NCI-H446 treated with DMSO at 0.1 percent for 48 hours (cell line): Measurements from ENCODE around the gene NRXN3.

Experiments used
- DNase-seq: peaks from one replicate; lab custom pipeline; 2025; lab: John Stamatoyannopoulos, UW

The NRXN3 gene

DNA sequence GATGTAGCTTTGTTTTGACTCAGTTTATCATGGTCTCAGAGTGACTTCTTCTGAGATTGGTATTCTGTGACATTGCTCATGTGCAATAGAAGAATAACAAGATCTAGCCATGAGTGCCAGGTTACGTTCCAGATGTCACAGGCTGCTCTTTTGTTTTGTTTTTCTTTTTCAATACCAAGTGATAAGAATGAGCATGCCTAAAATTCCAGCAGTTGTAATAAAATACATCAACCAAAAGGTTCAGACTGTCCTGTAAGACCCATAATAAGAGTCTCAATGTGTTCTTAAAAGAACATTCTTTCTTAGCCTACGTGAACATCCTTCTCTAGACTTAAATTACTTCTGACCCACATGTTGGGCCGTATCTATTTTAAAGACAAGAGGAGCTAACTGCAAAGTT is 1371.9 kb downstream of the NRXN3 start:
- no peak for DNase-seq

DNA sequence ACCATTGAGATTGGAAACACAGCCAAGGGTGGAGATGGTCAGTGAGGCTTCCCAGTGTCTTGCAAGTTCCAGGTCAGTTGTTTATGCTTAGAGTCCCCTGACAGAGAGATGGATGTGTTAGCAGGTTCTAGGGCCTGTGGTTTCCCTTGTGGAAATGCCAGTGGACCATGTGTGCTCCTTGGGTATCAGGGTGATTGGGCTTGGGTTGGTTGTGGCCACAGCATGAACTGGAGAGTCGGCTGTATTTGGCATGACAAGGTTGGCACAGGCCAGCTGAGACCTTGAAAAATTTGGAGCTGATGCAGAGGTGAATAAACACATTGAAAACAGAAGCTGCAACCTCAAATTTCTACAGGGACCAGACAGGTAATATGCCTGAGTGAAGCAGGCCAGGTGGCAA is 1373.2 kb downstream of the NRXN3 start:
- no peak for DNase-seq

DNA sequence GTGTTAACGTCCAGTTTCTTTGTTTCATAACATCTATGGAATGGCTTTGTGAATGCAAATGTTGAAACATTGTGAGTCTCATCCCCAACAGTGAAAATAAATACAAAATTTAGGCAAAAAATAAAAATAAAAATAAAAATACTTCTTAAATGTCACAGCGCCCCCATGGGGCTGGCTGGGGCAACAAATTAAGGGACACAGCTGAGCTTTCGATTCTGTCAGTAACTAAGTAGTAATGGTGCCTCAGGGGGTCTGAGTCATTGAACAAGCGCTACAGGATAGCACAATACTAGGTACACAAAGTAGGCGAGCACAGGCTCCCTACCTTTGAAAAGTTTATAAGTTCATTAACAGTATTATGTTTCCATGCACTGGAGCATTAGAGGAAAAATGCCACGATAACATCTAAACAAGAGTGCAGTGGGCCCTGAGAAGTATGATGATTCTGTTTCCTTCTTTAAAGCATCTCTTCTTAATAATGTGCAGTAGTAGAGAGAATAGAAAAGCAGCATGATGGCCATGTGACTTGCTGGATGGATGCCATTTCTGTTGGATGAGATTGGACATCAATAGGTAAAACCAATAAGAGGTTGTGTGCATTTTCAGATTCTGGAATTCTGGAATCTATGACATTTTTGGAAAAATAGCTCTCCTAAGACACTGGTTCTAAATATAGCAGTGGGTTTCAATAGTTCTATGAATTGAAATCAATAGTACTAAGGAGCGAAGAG is 1374.0 kb downstream of the NRXN3 start:
- DNase-seq = no peak

DNA sequence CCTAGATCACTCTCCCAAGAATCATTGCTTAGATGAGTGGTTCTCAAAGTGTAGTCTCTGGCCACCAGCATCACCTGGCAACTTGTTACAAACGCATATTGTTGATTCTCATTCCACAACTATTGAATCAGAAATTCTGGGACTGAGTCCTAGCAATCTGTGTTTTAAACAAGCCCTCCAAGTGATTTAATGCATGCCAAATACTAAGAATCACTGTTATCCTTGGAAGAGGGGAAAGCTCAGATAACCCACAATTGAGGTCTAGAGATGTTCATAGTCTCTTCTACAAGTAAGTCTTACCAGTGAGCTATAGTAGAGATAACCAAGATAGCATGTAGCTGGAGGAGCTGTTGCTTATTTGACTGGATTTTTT is 1374.5 kb downstream of the NRXN3 start:
- peak; percentile 63 for DNase-seq

DNA sequence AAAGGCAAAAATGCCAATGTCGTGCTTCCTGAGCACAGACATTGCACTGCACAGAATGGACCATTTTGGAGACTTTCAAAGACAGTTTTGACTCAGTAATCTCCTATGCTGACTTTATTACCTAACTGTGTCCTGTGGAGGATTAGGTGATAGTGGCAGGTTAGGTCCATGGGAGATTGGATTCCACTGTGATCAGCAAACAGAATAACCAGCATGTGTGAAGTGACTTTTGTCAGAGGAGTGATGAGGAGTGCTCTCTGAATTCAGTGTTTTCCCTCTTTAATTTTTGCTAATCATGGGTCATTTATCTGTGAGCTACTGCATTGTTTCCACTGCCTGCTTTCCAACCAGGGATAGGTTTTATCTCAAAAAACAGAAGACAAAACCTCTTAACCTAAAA is 1378.7 kb downstream of the NRXN3 start:
- no peak for DNase-seq

DNA sequence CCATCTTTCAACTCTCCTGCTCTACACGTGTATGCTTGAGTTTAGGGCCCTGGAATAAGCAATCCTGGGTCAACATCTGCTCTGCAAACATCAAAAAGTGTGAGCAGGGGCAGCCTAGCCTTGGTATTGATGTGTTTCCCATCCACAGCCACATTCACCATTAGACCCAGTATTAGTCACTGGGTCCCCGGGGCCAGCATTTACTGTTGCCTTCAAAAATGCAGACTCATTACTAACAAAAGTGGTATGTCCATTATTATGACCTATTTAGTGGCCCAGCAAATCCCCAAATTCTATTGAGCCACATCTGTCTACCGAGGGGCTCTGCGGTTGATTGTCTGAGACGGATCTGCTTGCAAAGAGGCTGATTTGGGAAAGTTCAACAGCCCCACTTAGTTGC is 1379.3 kb downstream of the NRXN3 start:
- DNase-seq = no peak

DNA sequence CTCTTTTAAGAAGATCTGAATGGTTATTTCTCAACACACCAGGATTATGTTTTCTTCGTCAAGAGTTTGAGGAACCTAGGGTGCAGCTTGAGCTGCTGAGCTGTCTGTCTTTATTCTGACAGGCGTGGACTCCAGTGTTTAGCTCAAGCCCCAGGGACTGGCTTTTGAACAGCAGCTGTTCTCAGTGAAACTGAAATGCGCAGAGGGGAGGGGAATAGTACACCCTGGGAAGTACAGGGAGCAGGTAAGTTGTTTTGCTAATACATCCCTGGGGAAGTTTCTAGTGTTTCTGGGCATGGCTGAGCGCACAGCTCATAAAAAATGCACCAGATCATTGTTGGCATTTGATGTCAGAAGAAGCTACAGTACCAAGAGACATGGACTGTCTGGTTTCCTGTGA is 1381.3 kb downstream of the NRXN3 start:
- DNase-seq = no peak

DNA sequence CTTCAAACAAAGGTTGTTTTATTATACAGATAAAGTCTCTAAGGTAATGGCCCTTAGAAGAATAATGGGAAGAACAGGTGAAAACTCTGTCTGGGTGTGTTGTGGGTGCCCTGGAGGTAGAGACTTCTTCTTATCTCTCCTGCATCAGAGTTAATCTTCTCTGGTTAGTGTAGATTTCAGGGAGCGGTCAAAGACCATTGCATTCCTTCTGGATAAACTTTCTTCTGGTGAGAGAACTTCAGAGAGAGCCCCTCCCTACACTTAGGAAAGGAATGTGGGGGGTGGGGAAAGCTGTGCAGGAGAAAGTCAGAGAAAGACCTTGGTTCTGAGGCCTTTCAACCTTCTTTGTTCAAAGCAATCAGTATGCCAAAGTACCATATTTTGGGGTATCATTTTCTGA is 1382.6 kb downstream of the NRXN3 start:
- DNase-seq = no peak

DNA sequence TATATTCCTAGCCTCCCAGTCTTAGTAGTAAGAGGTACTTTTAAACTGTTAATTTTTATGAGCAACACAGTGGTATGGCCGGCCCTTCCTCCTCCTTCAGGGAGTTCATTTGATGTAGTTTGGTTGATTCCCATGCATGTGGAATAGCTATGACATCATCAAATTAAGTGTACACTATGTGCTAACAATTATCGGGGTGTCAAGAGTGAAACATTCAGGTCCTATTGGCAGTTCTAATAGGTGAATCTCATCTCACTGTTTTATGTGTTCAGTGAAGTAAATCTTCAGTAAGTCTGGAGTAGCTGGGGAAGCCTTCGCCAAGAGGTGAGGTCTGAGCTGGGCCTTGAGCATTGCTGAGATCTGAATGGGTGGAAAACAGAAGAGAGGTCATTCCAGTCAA is 1384.6 kb downstream of the NRXN3 start:
- no peak for DNase-seq

DNA sequence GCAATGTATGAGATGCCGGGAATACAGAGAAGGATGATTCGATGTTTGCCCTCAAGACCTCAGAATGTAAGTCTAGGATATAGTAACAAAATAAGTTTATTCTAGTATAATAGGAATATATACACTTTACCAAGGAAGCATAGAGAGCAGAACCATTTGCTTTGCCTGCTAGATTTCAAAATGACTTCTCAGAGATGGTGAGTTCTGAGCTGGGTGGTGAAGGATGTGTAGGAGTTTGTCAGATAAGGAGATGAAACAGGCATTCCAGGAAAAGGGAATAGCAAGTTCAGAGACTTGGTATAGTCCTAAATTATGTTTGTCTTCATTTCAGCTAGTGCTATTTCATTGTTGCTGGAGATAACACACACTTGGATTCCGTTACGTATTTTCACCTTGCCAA is 1385.3 kb downstream of the NRXN3 start:
- no peak for DNase-seq

DNA sequence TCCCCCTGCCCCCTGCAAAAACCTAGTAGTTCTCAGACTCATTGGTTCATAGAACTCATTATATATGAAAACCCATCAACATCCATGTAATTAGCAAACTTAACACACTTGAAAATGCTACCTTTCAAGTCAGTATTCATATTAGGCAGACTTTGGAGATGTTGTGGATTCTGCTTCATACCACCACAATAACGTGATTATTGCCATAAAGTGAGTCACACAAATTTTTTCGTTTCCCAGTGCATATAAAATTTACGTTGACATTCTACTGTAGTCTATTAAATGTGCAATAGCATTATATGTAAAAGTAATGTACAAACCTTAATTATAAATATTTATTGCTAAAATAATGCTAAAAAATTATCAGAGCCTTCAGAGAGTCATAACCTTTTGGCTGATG is 1387.1 kb downstream of the NRXN3 start:
- DNase-seq = no peak

DNA sequence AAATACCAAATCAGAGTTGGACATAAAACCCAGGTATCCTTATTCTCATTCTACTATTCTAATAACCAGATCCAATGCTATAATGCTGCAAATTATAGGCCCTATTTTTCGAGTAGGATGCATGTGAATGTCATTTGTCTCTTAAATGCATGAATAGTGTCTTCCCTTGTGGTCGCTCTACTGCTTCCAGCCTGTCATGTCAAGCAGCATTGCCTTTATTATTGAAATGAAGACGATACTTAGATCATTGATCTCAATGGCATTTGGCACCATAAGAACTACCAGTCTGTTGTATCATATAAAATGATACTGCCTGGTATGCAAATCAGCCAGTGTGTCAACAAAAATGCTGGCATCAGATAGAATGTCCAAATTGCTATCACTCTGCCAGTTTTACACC is 1392.0 kb downstream of the NRXN3 start:
- DNase-seq = no peak

DNA sequence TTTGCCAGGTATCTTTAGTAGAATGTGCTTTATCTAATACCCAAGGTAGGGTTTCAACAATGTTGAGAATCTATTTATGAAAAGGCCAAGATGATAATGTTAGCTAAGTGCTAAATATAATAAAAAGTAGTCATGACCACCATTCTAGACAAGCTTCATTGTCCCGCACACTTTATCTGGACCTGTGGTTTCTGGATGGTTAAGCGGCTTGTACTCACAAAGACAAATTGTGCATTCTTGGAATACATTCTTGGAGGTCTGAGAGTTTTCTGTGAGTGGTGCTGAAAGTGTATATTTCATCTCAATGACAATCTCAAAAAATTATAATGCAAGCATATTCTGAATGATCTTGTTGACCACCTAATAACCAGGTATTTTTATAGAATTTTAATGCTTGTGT is 1394.2 kb downstream of the NRXN3 start:
- DNase-seq = no peak

DNA sequence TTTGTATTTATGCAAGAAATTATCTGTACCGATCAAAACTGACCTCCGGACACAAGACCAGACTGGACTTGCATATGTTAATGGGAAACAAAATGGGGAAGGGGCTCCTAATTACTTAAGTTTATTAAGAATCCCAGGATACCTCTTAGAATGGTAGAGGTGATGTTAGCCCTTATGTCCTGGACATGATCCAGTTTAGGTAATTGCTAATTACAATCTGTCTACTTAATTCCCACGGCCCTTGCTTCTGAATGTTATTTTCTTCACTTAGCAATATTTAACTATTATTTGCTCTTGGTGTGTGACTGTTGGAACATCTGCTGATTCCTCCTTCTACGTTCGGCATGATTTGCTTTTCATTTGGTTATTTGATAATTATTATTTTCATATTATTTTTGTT is 1397.1 kb downstream of the NRXN3 start:
- peak; percentile 46 for DNase-seq

DNA sequence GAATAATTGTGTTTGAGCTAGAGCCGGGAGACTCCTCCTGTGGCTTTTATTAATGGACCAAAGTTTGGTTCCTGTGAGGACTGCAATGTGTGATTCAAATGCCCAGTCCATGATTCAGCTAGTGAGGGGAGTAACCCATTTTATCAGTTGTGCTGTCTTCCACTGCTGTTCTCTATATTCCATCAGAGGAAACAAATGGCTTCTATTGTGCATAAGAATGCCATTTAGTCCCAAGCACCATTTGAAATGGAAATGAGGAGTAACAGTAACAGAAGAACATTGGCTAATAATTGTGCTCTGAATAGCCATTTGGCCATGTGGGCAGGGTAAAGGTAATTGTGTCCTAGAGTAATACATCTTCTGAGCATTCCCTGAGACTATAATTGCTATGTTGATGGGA is 1398.4 kb downstream of the NRXN3 start:
- no peak for DNase-seq

DNA sequence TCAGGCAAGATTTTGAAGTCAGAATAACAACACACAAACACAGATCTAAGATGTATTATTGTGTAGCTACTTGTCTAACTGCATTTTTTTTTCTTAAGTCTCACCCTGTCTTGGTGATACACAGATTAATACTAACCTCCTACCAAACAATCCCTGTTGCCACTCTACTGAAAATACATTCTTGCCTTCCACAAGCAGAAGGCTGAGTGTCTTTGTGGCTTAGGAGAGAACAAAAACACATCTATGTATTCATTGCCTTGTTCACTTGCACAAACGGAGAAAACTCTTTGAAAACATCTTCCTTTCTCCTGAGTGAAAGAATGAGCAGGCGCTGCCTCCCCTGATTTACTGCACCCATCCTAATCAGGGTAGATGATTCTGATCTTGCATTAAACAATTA is 1398.9 kb downstream of the NRXN3 start:
- DNase-seq = no peak

DNA sequence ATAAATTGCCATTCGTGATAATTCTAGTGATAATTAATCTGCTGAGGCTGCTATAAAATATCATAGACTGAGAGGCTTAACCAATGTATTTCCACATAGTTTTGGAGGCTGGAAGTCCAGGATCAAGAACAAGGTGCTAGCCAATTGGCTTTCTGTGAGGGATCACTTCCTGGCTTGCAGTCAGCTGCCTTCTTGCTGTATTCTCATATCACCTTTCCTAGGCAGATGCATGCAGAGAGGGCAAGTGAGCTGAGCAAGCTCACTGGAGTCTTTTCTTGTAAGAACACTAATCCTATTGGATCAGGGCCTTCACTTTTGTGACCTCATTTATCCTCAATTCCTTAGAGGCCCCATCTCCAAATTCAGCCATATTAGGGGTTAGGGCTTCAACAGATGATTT is 1400.5 kb downstream of the NRXN3 start:
- DNase-seq = no peak

DNA sequence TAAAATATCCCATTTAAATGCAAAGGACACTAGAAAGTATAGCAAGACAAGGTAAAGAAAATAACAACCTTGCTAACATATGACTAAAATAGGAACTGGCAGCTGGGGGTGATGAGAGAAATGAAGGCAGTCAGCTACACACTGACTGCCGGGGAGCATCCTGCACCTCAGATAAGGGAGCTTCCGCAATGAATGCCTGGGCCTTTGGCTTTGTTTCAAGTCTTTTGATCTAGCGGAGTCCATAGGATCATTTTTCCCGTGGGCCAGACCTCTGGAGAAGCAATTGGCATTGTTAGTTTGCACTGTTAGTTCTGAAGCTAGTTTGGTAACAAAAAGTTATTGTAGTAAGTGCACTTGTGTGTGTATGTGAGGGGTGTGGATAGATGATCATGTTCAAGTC is 1401.2 kb downstream of the NRXN3 start:
- no peak for DNase-seq

DNA sequence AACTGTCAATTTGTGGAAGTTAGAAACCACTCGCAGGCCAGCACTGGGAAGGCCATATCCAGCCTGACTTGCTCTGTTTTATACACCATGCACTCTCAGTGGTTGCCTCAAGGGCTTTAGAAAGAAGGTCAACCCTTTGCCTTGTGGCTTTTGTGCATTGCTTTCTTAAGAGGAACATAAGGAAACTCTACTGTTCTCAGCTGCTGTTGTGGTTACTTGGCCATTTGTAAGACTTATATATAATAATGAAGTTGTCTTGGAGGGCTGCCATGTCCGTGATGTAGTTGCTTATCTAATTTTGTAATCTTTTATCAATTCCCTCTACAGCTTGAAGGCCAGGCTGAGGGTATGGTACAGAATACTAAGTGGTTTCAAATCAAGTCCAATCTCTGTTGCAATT is 1403.3 kb downstream of the NRXN3 start:
- no peak for DNase-seq

DNA sequence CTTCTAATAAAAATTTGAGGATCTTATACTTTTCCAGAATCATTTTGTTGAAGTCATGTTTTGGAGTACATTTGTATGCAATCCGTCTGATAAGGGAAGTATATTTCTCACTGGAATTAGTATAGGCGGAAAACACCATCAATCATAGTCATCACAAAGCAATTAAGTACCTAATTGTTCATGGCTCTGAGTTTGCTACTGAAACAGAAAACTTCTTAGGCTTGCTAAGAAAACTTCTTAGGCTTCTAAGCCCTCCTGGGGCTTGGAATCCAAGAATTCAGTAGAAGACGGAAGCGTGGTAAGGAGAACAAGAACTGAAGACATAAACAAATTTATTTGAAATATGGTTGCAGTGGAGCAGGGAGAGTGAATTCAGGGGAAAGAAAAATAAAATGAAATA is 1404.9 kb downstream of the NRXN3 start:
- no peak for DNase-seq

DNA sequence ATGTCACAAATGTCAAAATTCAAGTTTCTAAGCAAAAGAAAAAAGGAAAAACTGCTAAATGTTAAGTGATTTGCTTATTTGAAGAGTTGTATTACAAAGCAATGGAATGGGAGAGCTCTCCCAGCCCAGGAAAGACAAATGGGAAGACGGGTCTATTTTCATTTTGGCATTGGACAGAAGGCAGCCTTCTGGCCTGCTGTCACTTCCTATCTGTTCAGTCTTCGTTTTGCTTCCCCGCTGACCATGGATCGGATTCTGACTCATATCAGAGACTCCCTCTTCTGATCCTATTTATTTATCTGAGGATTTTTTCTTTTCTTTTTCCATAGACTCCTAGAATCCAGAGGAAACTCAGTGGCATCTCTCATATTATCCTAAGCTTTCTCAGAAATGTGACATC is 1406.3 kb downstream of the NRXN3 start:
- peak; percentile 83 for DNase-seq

DNA sequence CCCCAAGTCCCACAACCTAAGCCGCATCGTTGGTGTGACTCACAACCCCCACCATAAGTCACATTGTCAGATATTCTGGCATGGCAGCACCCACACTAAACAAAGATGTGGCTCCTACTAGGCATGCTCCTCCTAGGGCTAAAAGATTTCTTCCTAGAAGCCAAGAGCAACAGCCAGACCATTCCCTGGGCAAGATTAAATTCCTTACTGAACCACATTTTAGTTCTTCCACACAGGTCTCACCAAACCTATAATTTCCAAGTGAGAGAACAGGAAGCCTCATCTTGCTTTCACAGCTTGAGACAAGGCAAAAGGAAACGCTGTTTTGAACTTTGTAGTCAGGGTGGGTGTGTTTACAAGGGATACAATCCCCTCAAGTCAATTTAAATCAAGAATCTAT is 1408.3 kb downstream of the NRXN3 start:
- DNase-seq = no peak

DNA sequence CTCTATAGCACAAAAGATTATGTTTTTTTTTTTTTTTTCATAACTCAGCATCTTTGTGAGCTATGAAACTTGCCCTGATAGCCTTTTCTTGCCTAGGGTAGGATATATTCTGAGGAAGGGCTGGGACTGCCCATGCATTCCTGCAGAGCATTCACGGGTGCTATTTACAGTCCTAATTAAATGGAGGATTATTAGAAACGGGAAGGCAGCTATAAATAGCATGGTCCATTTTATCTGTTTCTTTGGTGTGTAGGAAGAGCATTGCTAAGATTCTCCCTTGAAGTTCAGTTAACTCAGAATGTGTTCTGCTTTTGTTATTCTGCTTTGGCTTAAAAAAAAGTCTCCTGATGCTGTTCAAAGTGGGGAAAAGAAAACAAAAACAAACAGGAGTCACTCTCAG is 1410.2 kb downstream of the NRXN3 start:
- DNase-seq = no peak

DNA sequence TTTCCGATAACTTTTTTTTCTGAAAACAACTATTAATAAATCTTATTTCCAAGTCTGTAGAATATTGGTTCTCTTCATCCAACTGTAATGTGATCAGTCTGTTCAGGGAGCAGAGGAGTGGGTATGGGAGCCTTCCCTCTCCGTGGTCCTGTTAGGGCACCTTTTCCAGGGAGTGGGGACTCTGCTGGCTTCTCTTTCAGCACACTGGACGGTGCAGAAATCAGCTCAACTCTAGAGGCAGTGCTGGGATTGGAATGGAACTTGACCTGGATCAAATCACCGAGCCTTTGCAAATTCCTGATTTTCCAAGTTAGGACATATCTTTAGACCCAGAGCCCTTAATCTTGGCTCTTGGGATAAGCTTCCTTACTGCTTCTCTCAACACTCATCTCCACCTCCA is 1410.7 kb downstream of the NRXN3 start:
- DNase-seq = no peak
